Stimulated activated CD4-positive, alpha-beta T cell treated with anti-CD3 and anti-CD28 coated beads, Interleukin-2, amount 100 ng/mL, for 4 hours (primary cell): ENCODE data around the gene ARHGAP26.

Experiments
- DNase-seq: peaks from one replicate; pipeline ENCODE4 v3.0.0-alpha.2; 2020; ENCODE audit warnings: low read depth

Gene ARHGAP26

GRCh38 chr5:142753116-142753631 is 17.0 kb upstream of the ARHGAP26 start:
- DNase-seq, result no peak

- no peak for DNase-seq
Observed at GRCh38 chr5:142754031-142754430, 16.1 kb upstream of the ARHGAP26 start.

- DNase-seq, result no peak
Observed at GRCh38 chr5:142756576-142756975, 13.6 kb upstream of the ARHGAP26 start.

- no peak for DNase-seq
Observed at GRCh38 chr5:142757564-142757963, 12.6 kb upstream of the ARHGAP26 start.

- DNase-seq, result no peak
Observed at GRCh38 chr5:142758062-142758795, 11.9 kb upstream of the ARHGAP26 start.

- no peak for DNase-seq
Observed at GRCh38 chr5:142758796-142759145, 11.4 kb upstream of the ARHGAP26 start.

GRCh38 chr5:142763701-142764100 is 6.5 kb upstream of the ARHGAP26 start:
- DNase-seq, result no peak

GRCh38 chr5:142767178-142767577 is 3.0 kb upstream of the ARHGAP26 start:
- no peak for DNase-seq

GRCh38 chr5:142767911-142768310 is 2.3 kb upstream of the ARHGAP26 start:
- DNase-seq, result no peak

GRCh38 chr5:142769251-142769792 is 855 bp upstream of the ARHGAP26 start:
- no peak for DNase-seq

GRCh38 chr5:142770650-142771609 is 753 bp downstream of the ARHGAP26 start:
- peak; percentile 37 for DNase-seq

- DNase-seq, result no peak
Observed at GRCh38 chr5:142771666-142772065, 1.5 kb downstream of the ARHGAP26 start.

- DNase-seq, result no peak
Observed at GRCh38 chr5:142772446-142773293, 2.5 kb downstream of the ARHGAP26 start.

- no peak for DNase-seq
Observed at GRCh38 chr5:142777099-142777498, 6.9 kb downstream of the ARHGAP26 start.

GRCh38 chr5:142777850-142778249 is 7.7 kb downstream of the ARHGAP26 start:
- no peak for DNase-seq

- DNase-seq, result no peak
Observed at GRCh38 chr5:142779163-142779840, 9.1 kb downstream of the ARHGAP26 start.

- DNase-seq, result no peak
Observed at GRCh38 chr5:142780871-142781270, 10.7 kb downstream of the ARHGAP26 start.

GRCh38 chr5:142782976-142783530 is 12.9 kb downstream of the ARHGAP26 start:
- no peak for DNase-seq

- DNase-seq, result no peak
Observed at GRCh38 chr5:142783601-142784341, 13.6 kb downstream of the ARHGAP26 start.

- no peak for DNase-seq
Observed at GRCh38 chr5:142784401-142784955, 14.3 kb downstream of the ARHGAP26 start.
